K562 (cell line): ENCODE data around the gene BTBD2. TPM values are rescaled to one million over a fixed set of nuclear protein-coding genes. Genes with fewer than 3 reads are reported as not detected.

Source experiments
- DIDO1 ChIP-seq: fragments of 450-650 bp; IDR thresholded peaks from 2 replicates; pipeline ENCODE4 v1.6.1; 2016; ENCODE audit warnings: low read depth, missing biosample characterization, missing genetic modification characterization
- E2F4 ChIP-seq: sonication (generic); formaldehyde crosslinking; IDR thresholded peaks from 2 replicates; pipeline ENCODE4 v1.8.0; 2022; ENCODE audit warnings: mild to moderate bottlenecking, low read depth, missing genetic modification reagents
- ELF4 ChIP-seq: fragments of 450-650 bp; formaldehyde crosslinking; IDR thresholded peaks from 2 replicates; pipeline ENCODE4 v1.4.0; 2022; ENCODE audit warnings: missing genetic modification characterization
- HDGF ChIP-seq: fragments of 450-650 bp; IDR thresholded peaks from 2 replicates; pipeline ENCODE4 v1.6.1; 2016
- KLF16 ChIP-seq: IDR thresholded peaks from 2 replicates; pipeline ENCODE4 v1.6.1; 2016; ENCODE audit warnings: antibody characterized with exemption
- NR2F6 ChIP-seq: fragments of 450-650 bp; formaldehyde crosslinking; IDR thresholded peaks from 2 replicates; pipeline ENCODE4 v1.4.0; 2020; ENCODE audit warnings: mild to moderate bottlenecking
- PCBP2 ChIP-seq: fragments of 200-400 bp; formaldehyde crosslinking; IDR thresholded peaks from 2 replicates; pipeline ENCODE4 v1.6.1; 2018; ENCODE audit warnings: low read length, low read depth, mild to moderate bottlenecking, moderate library complexity; ENCODE audit not compliant: poor library complexity, severe bottlenecking
- RBM39 ChIP-seq: fragments of 200-400 bp; formaldehyde crosslinking; optimal IDR thresholded peaks from 2 replicates; pipeline ENCODE3; 2018; ENCODE audit warnings: low read depth, low read length
- SFPQ ChIP-seq: fragments of 200-400 bp; formaldehyde crosslinking; IDR thresholded peaks from 2 replicates; pipeline ENCODE4 v1.6.1; 2017; ENCODE audit warnings: mild to moderate bottlenecking, low read depth, low read length, moderate library complexity
- SIX5 ChIP-seq, 2 experiments: IDR thresholded peaks; 2 replicates each; pipeline ENCODE4 v1.6.1; 2011; ENCODE audit warnings: low read length in 2 of 2, borderline replicate concordance in 1 of 2, low read depth in 1 of 2, mild to moderate bottlenecking in 1 of 2, moderate library complexity in 1 of 2; ENCODE audit not compliant: insufficient read depth in 1 of 2
- SREBF2 ChIP-seq: sonication (generic); formaldehyde crosslinking; IDR thresholded peaks from 2 replicates; pipeline ENCODE4 v1.4.0; 2020; ENCODE audit warnings: mild to moderate bottlenecking, missing genetic modification reagents
- SRF ChIP-seq, 2 experiments: fragments of 250-450, 450-650 bp in 1 of 2; sonication (Bioruptor Pico) in 1 of 2; sonication (generic) in 1 of 2; formaldehyde crosslinking; IDR thresholded peaks; 2 replicates each; pipeline versions ENCODE4 v1.5.0 to v1.5.1; 2020 to 2022; ENCODE audit warnings: mild to moderate bottlenecking in 1 of 2, missing genetic modification reagents in 1 of 2
- TRIM28 ChIP-seq: fragments of 450-650 bp; IDR thresholded peaks from 2 replicates; pipeline ENCODE4 v1.6.1; 2017
- ZNF398 ChIP-seq: fragments of 250-450 bp; sonication (Bioruptor Pico); IDR thresholded peaks from 2 replicates; pipeline ENCODE4 v1.8.0; 2021; ENCODE audit warnings: moderate library complexity, mild to moderate bottlenecking, inconsistent platforms
- polyA plus RNA-seq, 8 experiments: library from polyadenylated mRNA; depleted of rRNA in 4 of 8; stranded (reverse) in 5 of 8; unstranded in 3 of 8; fragments of >200 nt; fragmentation: Nextera tagmentation in 2 of 8; fragmentation: Illumina TruSeq in 1 of 8; extraction: Ambion mirVana in 2 of 8; extraction: Trizol in 1 of 8; gene quantifications; 2 replicates each; pipeline versions ENCODE4 v1.2.1 to v1.2.3, GENCODE V29; 2011 to 2014; ENCODE audit warnings: inconsistent platforms in 1 of 8, missing spikeins in 1 of 8
- total RNA-seq, 7 experiments: library from RNA; depleted of rRNA in 6 of 7; stranded (reverse); fragments of >200 nt in 6 of 7; fragmentation: Illumina TruSeq in 2 of 7; extraction: Trizol in 2 of 7; gene quantifications; 2 replicates each; pipeline versions ENCODE4 v1.2.1 to v1.2.3, GENCODE V29; 2011 to 2021; ENCODE audit warnings: low replicate concordance in 1 of 7
- TF ChIP-seq, protein P1 (sequence below): sonication (generic); formaldehyde crosslinking; IDR thresholded peaks from 2 replicates; pipeline ENCODE4 v1.5.0; 2020; ENCODE audit warnings: missing genetic modification reagents
- TF ChIP-seq, protein P2 (sequence below): sonication (generic); formaldehyde crosslinking; IDR thresholded peaks from 2 replicates; pipeline ENCODE4 v1.8.1; 2023; ENCODE audit warnings: missing genetic modification reagents, mild to moderate bottlenecking, borderline replicate concordance

BTBD2 gene
- total and polyA plus RNA-seq, 9 of the 15 experiments (the other 6 are each of a cell fraction or from before 2014, with no cell fraction given): 0.10 to 15.6 (median 6.9) TPM

DNA sequence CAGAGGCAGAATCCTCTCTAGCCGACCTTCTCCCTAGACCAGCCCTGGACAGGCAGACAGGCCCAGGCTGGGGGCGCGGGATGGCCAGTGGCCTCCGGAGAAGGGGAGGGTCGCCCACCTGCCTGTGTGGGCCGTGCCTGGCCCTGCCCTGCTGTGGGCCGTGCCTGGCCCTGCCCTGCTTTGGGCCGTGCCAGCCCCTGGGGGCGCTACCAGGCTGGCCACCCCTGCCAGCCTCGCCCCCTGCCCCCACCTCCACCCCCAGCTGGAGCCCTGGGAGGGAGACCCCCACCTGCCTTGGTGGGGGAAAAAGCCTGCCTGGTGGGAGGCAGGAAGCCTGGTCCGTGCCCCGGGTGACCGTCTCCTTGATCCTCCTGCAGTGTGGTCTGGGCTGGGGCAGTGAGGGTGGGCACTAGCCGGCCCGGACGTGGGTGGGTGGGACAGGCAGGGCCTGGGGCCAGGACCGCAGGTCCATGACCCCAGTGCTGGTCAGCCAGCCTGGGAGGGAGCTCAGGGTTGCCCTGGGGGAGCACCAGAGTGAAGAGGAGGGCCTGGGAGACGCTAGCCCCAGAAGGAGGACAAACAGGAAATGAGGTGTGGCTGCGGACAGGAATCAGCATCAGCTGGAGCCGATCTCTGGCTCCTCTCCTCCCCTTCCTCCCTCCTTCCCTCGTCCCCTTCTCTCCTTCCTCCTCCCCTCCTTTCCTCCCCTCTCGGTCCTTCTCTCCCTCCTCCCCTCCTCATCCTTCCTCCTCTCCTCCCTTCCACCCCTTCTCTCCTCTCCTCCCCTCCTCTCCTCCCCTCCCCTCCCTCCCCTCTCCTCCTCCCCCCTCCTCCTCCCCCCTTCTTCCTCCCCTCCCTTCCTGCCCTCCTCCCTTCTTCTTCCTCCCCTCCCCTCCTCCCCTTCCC, 40.7 kb upstream of the BTBD2 start (continued):
- no peak for TF ChIP-seq DIDO1 (tag)
- no peak for TF ChIP-seq SREBF2 (CRISPR knock-in tag)
- no peak for TF ChIP-seq E2F4 (CRISPR knock-in tag)
- TF ChIP-seq SRF (CRISPR knock-in tag; IDR thresholded peaks at IDR 0.05): no peak
- TF ChIP-seq RBM39: no peak
- TF ChIP-seq ZNF398: no peak
- no peak for TF ChIP-seq SFPQ
- TF ChIP-seq ELF4 (CRISPR knock-in tag): peak; percentile 79; the same call in 1 of the 2 replicates
- TF ChIP-seq KLF16: no peak
- peak; percentile 75 for TF ChIP-seq PCBP2
- TF ChIP-seq NR2F6 (CRISPR knock-in tag): no peak
- no peak for TF ChIP-seq HDGF
- TF ChIP-seq, protein P1, sequence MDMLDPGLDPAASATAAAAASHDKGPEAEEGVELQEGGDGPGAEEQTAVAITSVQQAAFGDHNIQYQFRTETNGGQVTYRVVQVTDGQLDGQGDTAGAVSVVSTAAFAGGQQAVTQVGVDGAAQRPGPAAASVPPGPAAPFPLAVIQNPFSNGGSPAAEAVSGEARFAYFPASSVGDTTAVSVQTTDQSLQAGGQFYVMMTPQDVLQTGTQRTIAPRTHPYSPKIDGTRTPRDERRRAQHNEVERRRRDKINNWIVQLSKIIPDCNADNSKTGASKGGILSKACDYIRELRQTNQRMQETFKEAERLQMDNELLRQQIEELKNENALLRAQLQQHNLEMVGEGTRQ: no peak
- peak; percentile 25; the same call in 1 of the 2 replicates for TF ChIP-seq TRIM28
- TF ChIP-seq, protein P2, sequence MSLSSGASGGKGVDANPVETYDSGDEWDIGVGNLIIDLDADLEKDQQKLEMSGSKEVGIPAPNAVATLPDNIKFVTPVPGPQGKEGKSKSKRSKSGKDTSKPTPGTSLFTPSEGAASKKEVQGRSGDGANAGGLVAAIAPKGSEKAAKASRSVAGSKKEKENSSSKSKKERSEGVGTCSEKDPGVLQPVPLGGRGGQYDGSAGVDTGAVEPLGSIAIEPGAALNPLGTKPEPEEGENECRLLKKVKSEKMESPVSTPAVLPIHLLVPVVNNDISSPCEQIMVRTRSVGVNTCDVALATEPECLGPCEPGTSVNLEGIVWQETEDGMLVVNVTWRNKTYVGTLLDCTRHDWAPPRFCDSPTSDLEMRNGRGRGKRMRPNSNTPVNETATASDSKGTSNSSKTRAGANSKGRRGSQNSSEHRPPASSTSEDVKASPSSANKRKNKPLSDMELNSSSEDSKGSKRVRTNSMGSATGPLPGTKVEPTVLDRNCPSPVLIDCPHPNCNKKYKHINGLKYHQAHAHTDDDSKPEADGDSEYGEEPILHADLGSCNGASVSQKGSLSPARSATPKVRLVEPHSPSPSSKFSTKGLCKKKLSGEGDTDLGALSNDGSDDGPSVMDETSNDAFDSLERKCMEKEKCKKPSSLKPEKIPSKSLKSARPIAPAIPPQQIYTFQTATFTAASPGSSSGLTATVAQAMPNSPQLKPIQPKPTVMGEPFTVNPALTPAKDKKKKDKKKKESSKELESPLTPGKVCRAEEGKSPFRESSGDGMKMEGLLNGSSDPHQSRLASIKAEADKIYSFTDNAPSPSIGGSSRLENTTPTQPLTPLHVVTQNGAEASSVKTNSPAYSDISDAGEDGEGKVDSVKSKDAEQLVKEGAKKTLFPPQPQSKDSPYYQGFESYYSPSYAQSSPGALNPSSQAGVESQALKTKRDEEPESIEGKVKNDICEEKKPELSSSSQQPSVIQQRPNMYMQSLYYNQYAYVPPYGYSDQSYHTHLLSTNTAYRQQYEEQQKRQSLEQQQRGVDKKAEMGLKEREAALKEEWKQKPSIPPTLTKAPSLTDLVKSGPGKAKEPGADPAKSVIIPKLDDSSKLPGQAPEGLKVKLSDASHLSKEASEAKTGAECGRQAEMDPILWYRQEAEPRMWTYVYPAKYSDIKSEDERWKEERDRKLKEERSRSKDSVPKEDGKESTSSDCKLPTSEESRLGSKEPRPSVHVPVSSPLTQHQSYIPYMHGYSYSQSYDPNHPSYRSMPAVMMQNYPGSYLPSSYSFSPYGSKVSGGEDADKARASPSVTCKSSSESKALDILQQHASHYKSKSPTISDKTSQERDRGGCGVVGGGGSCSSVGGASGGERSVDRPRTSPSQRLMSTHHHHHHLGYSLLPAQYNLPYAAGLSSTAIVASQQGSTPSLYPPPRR (CRISPR knock-in tag): no peak
- TF ChIP-seq SIX5 (IDR thresholded peaks at IDR 0.05; ENCODE audit: borderline replicate concordance in 1 of 2, insufficient read depth in 1 of 2, low read depth in 1 of 2, low read length in 2 of 2): no peak
